Measurements from ENCODE around the gene NFIA. TPM values are rescaled to one million over a fixed set of nuclear protein-coding genes. Genes with fewer than 3 reads are reported as not detected.
A peak's percentile ranks its signal among the peaks of the same experiment; 100 is the strongest.

The NFIA gene
- total and polyA plus RNA-seq, 2 of the 13 experiments (the other 11 are each of a cell fraction or from before 2014, with no cell fraction given) = 14.7 to 28.5 TPM

- TF ChIP-seq ZBTB26 (CRISPR knock-in tag; IDR thresholded peaks at IDR 0.05; ENCODE audit: borderline replicate concordance) (no peak), ZNF143 (CRISPR knock-in tag; IDR thresholded peaks at IDR 0.05) (peak; percentile 18; the same call in 1 of the 2 replicates), ZNF687 (CRISPR knock-in tag; IDR thresholded peaks at IDR 0.05) (peak; percentile 80), ZMYM2 (CRISPR knock-in tag; IDR thresholded peaks at IDR 0.05) (0 out of 2 replicates have a peak, but pooled peaks have one; percentile 22), ZNF3 (CRISPR knock-in tag; IDR thresholded peaks at IDR 0.05) (no peak), DMAP1 (CRISPR knock-in tag; IDR thresholded peaks at IDR 0.05) (0 out of 2 replicates have a peak, but pooled peaks have one; percentile 40), ZNF512B (CRISPR knock-in tag; IDR thresholded peaks at IDR 0.05; ENCODE audit: borderline replicate concordance) (no peak), NKX3-1 (CRISPR knock-in tag; IDR thresholded peaks at IDR 0.05) (no peak; the same call in 1 of the 2 replicates), GMEB1 (CRISPR knock-in tag; IDR thresholded peaks at IDR 0.05; ENCODE audit: borderline replicate concordance) (no peak; the same call in 1 of the 2 replicates), THAP9 (CRISPR knock-in tag; IDR thresholded peaks at IDR 0.05; ENCODE audit: borderline replicate concordance) (no peak), ZGPAT (CRISPR knock-in tag; IDR thresholded peaks at IDR 0.05) (peak; percentile 60; the same call in 1 of the 2 replicates), ZNF530 (CRISPR knock-in tag; IDR thresholded peaks at IDR 0.05; ENCODE audit: low read depth) (no peak)
Measured at GRCh38 chr1:61049850-61050540, 32.4 kb upstream of the NFIA start (continued).
